NT2/D1 (cell line): Measurements from ENCODE around the gene APRT.

Experiments
- DNase-seq: peaks from one replicate; pipeline ENCODE4 v3.0.0-alpha.2; 2011; ENCODE audit warnings: low read depth, low spot score
- H3K27me3 ChIP-seq: 2 replicates; pipeline ENCODE4 v1.6.0; 2011; ENCODE audit warnings: mild to moderate bottlenecking; ENCODE audit not compliant: insufficient read length, insufficient read depth
- H3K36me3 ChIP-seq: 2 replicates; pipeline ENCODE4 v1.6.1; 2011; ENCODE audit warnings: mild to moderate bottlenecking, low read length, mixed read lengths; ENCODE audit not compliant: insufficient read depth, insufficient read length
- H3K4me1 ChIP-seq: 2 replicates; pipeline ENCODE4 v1.5.1; 2011; ENCODE audit not compliant: insufficient read depth, insufficient read length
- H3K4me3 ChIP-seq: 2 replicates; pipeline ENCODE4 v1.5.1; 2011; ENCODE audit warnings: low read depth; ENCODE audit not compliant: insufficient read length
- H3K9ac ChIP-seq: 2 replicates; pipeline ENCODE4 v1.6.0; 2011; ENCODE audit warnings: low read depth; ENCODE audit not compliant: insufficient read length
- H3K9me3 ChIP-seq: 2 replicates; pipeline ENCODE4 v1.5.1; 2011; ENCODE audit warnings: mild to moderate bottlenecking, low read length; ENCODE audit not compliant: insufficient read depth
- SUZ12 ChIP-seq: IDR thresholded peaks from 2 replicates; pipeline ENCODE4 v1.6.1; 2011; ENCODE audit not compliant: insufficient read length, insufficient read depth; ENCODE audit errors: extremely low read depth
- YY1 ChIP-seq: IDR thresholded peaks from 2 replicates; pipeline ENCODE4 v1.6.1; 2011; ENCODE audit not compliant: insufficient read length, insufficient read depth
- ZNF274 ChIP-seq: IDR thresholded peaks from 2 replicates; pipeline ENCODE4 v1.6.1; 2011; ENCODE audit warnings: mild to moderate bottlenecking, low read depth, low read length

APRT gene

GRCh38 chr16:88809068-88809675 is 2.6 kb downstream of the APRT start:
- no peak for DNase-seq
- no peaks in the 10 kb centered on the region for H3K9me3 ChIP-seq
- H3K4me1 ChIP-seq, result peaks cover 44% of the 10 kb centered on the region
- no peak overlapping the region for H3K4me3 ChIP-seq
- H3K27me3 ChIP-seq, result no peaks in the 10 kb centered on the region
- H3K9ac ChIP-seq, result peak overlapping the region; percentile 99
- TF ChIP-seq SUZ12 (no peak), YY1 (no peak), ZNF274 (no peak)
- H3K36me3 ChIP-seq, result peaks cover 71% of the 10 kb centered on the region

DNA sequence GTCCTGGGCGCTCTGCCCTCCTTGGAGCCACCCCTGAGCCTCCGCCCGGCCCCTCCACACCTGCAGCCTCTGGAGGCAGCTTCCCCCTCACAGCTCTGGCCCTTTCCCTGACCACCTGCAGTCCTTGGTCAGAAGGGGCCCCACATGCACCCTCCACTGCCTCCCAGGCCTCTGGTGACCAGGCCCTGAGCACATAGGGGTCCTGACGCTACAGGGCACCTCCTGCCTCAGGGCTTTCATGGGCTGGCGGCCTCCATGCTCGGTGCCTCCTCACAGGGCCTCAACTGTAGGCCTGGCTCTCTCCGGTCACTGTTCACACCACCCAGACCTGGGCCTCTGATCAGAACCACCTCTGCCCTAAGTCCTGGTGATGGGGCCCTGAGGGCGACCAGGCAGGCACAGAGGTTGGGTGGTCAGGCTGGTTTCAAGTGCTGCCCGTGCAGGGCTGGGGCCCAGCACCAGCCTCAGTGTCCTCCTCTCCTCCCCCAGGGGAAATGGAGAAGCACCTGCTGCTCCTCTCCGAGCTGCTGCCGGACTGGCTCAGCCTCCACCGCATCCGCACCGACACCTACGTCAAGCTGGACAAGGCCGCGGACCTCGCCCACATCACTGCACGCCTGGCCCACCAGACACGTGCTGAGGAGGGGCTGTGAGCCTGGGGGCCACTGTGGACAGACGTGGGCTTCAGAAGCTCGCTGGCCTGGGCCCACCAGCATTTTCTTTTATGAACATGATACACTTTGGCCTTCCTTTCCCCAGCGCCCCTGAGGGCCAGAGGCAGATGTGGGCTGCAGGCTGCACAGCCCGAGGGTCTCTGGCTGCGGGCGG is 3.9 kb downstream of the APRT start:
- Histone ChIP-seq H3K36me3 (peaks cover 71% of the 10 kb centered on the region), H3K27me3 (no peaks in the 10 kb centered on the region), H3K9ac (peak overlapping the region; percentile 32), H3K4me3 (no peak overlapping the region), H3K4me1 (peaks cover 41% of the 10 kb centered on the region), H3K9me3 (no peaks in the 10 kb centered on the region)
- TF ChIP-seq SUZ12 (no peak), YY1 (no peak), ZNF274 (no peak)
- DNase-seq, result no peak

- DNase-seq, result no peak
- Histone ChIP-seq H3K4me1 (peaks cover 41% of the 10 kb centered on the region), H3K9ac (peak overlapping the region; percentile 21), H3K9me3 (no peaks in the 10 kb centered on the region), H3K4me3 (no peak overlapping the region), H3K36me3 (peaks cover 71% of the 10 kb centered on the region), H3K27me3 (no peaks in the 10 kb centered on the region)
- TF ChIP-seq ZNF274, result no peak
- TF ChIP-seq SUZ12, result no peak
- no peak for TF ChIP-seq YY1
These were observed 4.5 kb downstream of the APRT start for GRCh38 chr16:88807142-88807625.

- TF ChIP-seq YY1 (no peak), ZNF274 (no peak), SUZ12 (no peak)
- DNase-seq, result no peak
These were observed 5.1 kb downstream of the APRT start for GRCh38 chr16:88806491-88807111.

GRCh38 chr16:88805887-88806393 is 5.8 kb downstream of the APRT start:
- Histone ChIP-seq H3K9me3 (no peaks in the 10 kb centered on the region), H3K27me3 (no peaks in the 10 kb centered on the region), H3K9ac (peak overlapping the region; percentile 57), H3K4me3 (no peak overlapping the region), H3K36me3 (peaks cover 68% of the 10 kb centered on the region), H3K4me1 (peaks cover 40% of the 10 kb centered on the region)
- no peak for DNase-seq
- TF ChIP-seq ZNF274 (no peak), YY1 (no peak), SUZ12 (no peak)

More at GRCh38 chr16:88806491-88807111, 5.1 kb downstream of the APRT start:
- Histone ChIP-seq H3K9me3 (no peaks in the 10 kb centered on the region), H3K4me3 (no peak overlapping the region), H3K27me3 (no peaks in the 10 kb centered on the region), H3K4me1 (peaks cover 41% of the 10 kb centered on the region), H3K9ac (peak overlapping the region; percentile 57), H3K36me3 (peaks cover 71% of the 10 kb centered on the region)

DNA sequence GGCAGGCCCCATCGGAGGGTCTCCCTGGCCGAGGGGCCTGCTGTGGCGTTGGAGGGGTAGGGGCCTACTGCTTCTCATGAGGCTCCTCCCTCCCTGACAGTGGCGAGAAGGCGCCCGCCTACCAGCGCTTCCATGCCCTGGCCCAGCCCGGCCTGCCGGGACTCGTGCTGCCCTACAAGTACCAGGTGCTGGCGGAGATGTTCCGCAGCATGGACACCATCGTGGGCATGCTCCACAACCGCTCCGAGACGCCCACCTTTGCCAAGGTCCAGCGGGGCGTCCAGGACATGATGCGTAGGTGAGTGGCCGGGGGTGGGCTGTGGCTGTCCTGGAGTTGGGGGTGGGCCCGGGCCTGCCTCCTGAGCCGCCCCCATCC is 6.4 kb downstream of the APRT start:
- no peak for DNase-seq
- Histone ChIP-seq H3K4me1 (peaks cover 34% of the 10 kb centered on the region), H3K4me3 (peak overlapping the region; percentile 87), H3K9me3 (no peaks in the 10 kb centered on the region), H3K27me3 (no peaks in the 10 kb centered on the region), H3K36me3 (peaks cover 62% of the 10 kb centered on the region), H3K9ac (peak overlapping the region; percentile 94)
- TF ChIP-seq YY1, result no peak
- no peak for TF ChIP-seq SUZ12
- no peak for TF ChIP-seq ZNF274
